Vagina (tissue), 2 donors: ENCODE data around the gene ZIC4.

Experiments
- CTCF ChIP-seq, 3 experiments: fragments of 450-650 bp in 2 of 3; fragments of 200-600 bp in 1 of 3; sonication (generic) in 1 of 3; IDR thresholded peaks; one replicate each; pipeline ENCODE4 v1.5.1; 2017 to 2019; ENCODE audit warnings: antibody characterized with exemption in 3 of 3, mild to moderate bottlenecking in 2 of 3, moderate library complexity in 2 of 3
- POLR2AphosphoS5 ChIP-seq, 2 donors: sonication (generic); formaldehyde crosslinking; IDR thresholded peaks; one replicate each; pipeline ENCODE4 v1.9.0; 2017; ENCODE audit warnings: antibody characterized with exemption in 2 of 2, mild to moderate bottlenecking in 2 of 2, low read depth in 1 of 2; ENCODE audit not compliant: insufficient read depth in 1 of 2

- TF ChIP-seq CTCF (IDR thresholded peaks at IDR 0.05) = no peak
- TF ChIP-seq POLR2AphosphoS5 (IDR thresholded peaks at IDR 0.05; ENCODE audit: insufficient read depth in 1 of 2, low read depth in 1 of 2) = no peak
Observed at GRCh38 chr3:147404800-147405230, 1.5 kb downstream of the ZIC4 start.
